Esophagus muscularis mucosa (tissue), 4 donors: ENCODE measurements around the gene FBL. TPM values are rescaled to one million over a fixed set of nuclear protein-coding genes. Genes with fewer than 3 reads are reported as not detected.

Source experiments
- DNase-seq: peaks from one replicate; pipeline ENCODE4 v3.0.0-alpha.2; 2017; ENCODE audit errors: extremely low spot score
- H3K27ac ChIP-seq, 4 donors: fragments of 200-600 bp; sonication (generic); replicated peaks in 1 of 4; 1 replicate in 3 of 4; 2 replicates in 1 of 4; pipeline ENCODE4 v1.5.1; 2016 to 2019; ENCODE audit warnings: mild to moderate bottlenecking in 1 of 4
- H3K27me3 ChIP-seq, 4 donors: fragments of 200-600 bp; sonication (generic); one replicate each; pipeline versions ENCODE4 v1.5.1 to v1.6.0; 2016 to 2019
- H3K36me3 ChIP-seq, 4 donors: fragments of 200-600 bp; sonication (generic); one replicate each; pipeline ENCODE4 v1.5.1; 2016 to 2019
- H3K4me1 ChIP-seq, 4 donors: fragments of 200-600 bp; sonication (generic); one replicate each; pipeline ENCODE4 v1.5.1; 2016 to 2019
- H3K4me3 ChIP-seq, 4 donors: fragments of 200-600 bp; sonication (generic); 1 replicate in 2 of 4; 2 replicates in 2 of 4; pipeline ENCODE4 v1.5.1; 2016 to 2019; ENCODE audit warnings: mild to moderate bottlenecking in 4 of 4, moderate library complexity in 1 of 4
- H3K9me3 ChIP-seq, 4 donors: fragments of 200-600 bp; sonication (generic); 1 replicate in 3 of 4; 2 replicates in 1 of 4; pipeline ENCODE4 v1.5.1; 2016 to 2019
- EP300 ChIP-seq: sonication (generic); formaldehyde crosslinking; IDR thresholded peaks from one replicate; pipeline ENCODE4 v1.6.1; 2017; ENCODE audit warnings: antibody characterized with exemption
- POLR2A ChIP-seq: fragments of 450-650 bp; IDR thresholded peaks from one replicate; pipeline ENCODE4 v1.6.1; 2017; ENCODE audit warnings: antibody characterized with exemption, moderate library complexity, mild to moderate bottlenecking, low read depth
- POLR2AphosphoS5 ChIP-seq, 2 donors: sonication (generic); formaldehyde crosslinking; IDR thresholded peaks; one replicate each; pipeline ENCODE4 v1.6.1; 2017; ENCODE audit warnings: antibody characterized with exemption in 2 of 2
- WGBS: methylation state at CpG from one replicate; pipeline ENCODE4 v1.1.5; 2018; 5-methylcytosine and 5-hydroxymethylcytosine counted together
- intact Hi-C: fragments of 100-400 bp; cut with DNase I; formaldehyde crosslinking; loops from one replicate; pipeline ENCODE4 v1.15.1; 2023
- total RNA-seq, 4 donors: library from RNA; depleted of rRNA; stranded (reverse); fragments of >200 nt; gene quantifications; one replicate each; pipeline versions ENCODE4 v1.1.0 to v1.2.1, GENCODE V29; 2016
- TF ChIP-seq, protein P1 (sequence below), 3 experiments: fragments of 200-600 bp in 2 of 3; fragments of 450-650 bp in 1 of 3; sonication (generic) in 2 of 3; IDR thresholded peaks; one replicate each; pipeline ENCODE4 v1.5.1; 2017 to 2019; ENCODE audit warnings: antibody characterized with exemption in 3 of 3, mild to moderate bottlenecking in 2 of 3, moderate library complexity in 1 of 3

The FBL gene
- total RNA-seq, 4 donors from 2014 or later = 90.6 to 142 (median 96.7) TPM

DNA sequence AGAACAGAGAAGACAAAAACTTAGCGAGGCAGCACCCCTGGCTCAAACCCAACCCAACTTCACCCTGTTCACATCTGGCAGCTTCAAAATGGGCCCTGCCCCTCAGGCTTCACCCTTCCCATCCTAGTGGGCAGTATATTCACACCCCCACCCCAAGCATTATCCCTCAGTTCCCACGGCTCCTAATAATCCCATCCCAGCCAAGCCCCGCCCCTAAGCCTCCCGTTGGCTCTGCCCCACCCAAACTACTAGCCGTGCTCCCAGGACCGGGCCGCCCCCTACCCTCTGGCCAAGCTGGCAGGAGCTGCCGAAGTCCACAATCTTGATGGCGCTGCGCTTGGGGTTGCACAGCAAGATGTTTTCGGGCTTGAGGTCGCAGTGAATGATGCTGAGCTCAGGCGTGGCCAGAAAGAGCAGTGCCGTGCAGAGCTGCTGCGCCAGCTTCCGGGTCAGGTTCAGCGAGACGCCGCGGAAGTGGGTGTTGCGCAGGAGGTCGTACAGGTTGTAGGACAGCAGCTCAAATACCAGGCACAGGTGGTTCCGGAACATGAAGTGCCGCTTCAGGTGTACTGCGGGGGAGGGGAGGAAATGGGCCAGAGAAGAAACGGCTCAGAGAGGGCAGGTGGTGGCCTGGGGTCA, 18.0 kb downstream of the FBL start:
- TF ChIP-seq POLR2AphosphoS5 (IDR thresholded peaks at IDR 0.05) = no peak
- TF ChIP-seq EP300 = no peak
- no peak for TF ChIP-seq POLR2A
- TF ChIP-seq, protein P1, sequence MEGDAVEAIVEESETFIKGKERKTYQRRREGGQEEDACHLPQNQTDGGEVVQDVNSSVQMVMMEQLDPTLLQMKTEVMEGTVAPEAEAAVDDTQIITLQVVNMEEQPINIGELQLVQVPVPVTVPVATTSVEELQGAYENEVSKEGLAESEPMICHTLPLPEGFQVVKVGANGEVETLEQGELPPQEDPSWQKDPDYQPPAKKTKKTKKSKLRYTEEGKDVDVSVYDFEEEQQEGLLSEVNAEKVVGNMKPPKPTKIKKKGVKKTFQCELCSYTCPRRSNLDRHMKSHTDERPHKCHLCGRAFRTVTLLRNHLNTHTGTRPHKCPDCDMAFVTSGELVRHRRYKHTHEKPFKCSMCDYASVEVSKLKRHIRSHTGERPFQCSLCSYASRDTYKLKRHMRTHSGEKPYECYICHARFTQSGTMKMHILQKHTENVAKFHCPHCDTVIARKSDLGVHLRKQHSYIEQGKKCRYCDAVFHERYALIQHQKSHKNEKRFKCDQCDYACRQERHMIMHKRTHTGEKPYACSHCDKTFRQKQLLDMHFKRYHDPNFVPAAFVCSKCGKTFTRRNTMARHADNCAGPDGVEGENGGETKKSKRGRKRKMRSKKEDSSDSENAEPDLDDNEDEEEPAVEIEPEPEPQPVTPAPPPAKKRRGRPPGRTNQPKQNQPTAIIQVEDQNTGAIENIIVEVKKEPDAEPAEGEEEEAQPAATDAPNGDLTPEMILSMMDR (IDR thresholded peaks at IDR 0.05) = no peak
- H3K9me3 ChIP-seq = no peaks in the 10 kb centered on the region
- 89% methylated on average over 24 of the region's 26 CpGs for WGBS
- DNase-seq = no peak
- H3K36me3 ChIP-seq = peaks cover 43 to 68% (median 68%) of the 10 kb centered on the region in 4 donors
- intact Hi-C loops = no loop called here
- no peaks in the 10 kb centered on the region for H3K27me3 ChIP-seq
- peaks cover 30 to 42% (median 32%) of the 10 kb centered on the region in 4 donors for H3K4me1 ChIP-seq
- no peak overlapping the region for H3K4me3 ChIP-seq
- no peak overlapping the region for H3K27ac ChIP-seq

GRCh38 chr19:39827216-39827615, 19.0 kb downstream of the FBL start:
- intact Hi-C loops = no loop called here
- WGBS = 88% methylated on average over 12 of the region's 13 CpGs
- TF ChIP-seq, protein P1 (IDR thresholded peaks at IDR 0.05) = no peak
- TF ChIP-seq EP300 = no peak
- TF ChIP-seq POLR2AphosphoS5 (IDR thresholded peaks at IDR 0.05) = no peak
- TF ChIP-seq POLR2A = no peak
- Histone ChIP-seq H3K27ac (no peak overlapping the region), H3K4me3 (no peak overlapping the region), H3K27me3 (no peaks in the 10 kb centered on the region), H3K36me3 (peaks cover 43 to 71% (median 68%) of the 10 kb centered on the region in 4 donors), H3K4me1 (peaks cover 20 to 40% (median 27%) of the 10 kb centered on the region in 4 donors), H3K9me3 (no peaks in the 10 kb centered on the region)
- DNase-seq = no peak

DNA sequence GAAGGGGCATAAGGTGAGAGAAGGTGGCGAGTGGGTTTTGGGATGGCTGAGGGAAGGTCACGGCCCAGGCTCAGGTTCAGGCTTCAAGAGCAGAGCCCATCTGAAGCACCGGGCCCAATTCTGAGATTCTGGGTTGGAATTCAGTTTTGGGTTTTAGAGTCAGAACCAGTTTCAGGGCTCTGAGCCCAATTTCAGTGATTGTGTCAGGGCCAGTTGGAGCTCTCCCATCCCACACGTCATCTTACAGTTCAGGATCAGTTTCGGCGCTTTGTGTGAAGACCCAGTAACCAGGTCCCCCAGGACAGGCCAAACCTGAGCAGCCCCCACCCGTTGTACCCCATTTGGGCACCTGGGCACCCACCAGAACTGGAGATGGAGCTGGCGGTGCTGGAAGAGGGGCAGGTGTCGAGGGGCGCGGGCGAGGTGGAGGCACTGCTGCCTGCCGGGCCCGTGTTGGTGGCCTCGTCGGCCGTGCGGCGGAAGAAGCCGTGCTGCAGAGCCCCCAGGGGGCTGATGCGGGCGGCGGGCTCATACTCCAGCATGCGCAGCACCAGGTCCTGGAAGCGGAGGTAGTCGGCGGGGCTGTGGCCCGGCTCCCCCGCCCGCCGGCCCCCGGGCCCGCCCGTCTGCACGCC, 19.8 kb downstream of the FBL start:
- DNase-seq = no peak
- TF ChIP-seq EP300 = no peak
- H3K9me3 ChIP-seq = no peaks in the 10 kb centered on the region
- H3K27ac ChIP-seq = no peak overlapping the region
- H3K4me1 ChIP-seq = peaks cover 14 to 32% (median 21%) of the 10 kb centered on the region in 4 donors
- no peaks in the 10 kb centered on the region for H3K27me3 ChIP-seq
- intact Hi-C loops = no loop called here
- no peak overlapping the region for H3K4me3 ChIP-seq
- peaks cover 43 to 69% (median 64%) of the 10 kb centered on the region in 4 donors for H3K36me3 ChIP-seq
- 90% methylated on average over 35 of the region's 35 CpGs for WGBS

- peaks cover 42 to 64% (median 56%) of the 10 kb centered on the region in 4 donors for H3K36me3 ChIP-seq
- no peak for DNase-seq
- WGBS = 91% methylated on average over 9 of the region's 17 CpGs
Measured at GRCh38 chr19:39825531-39826076, 20.6 kb downstream of the FBL start.

DNA sequence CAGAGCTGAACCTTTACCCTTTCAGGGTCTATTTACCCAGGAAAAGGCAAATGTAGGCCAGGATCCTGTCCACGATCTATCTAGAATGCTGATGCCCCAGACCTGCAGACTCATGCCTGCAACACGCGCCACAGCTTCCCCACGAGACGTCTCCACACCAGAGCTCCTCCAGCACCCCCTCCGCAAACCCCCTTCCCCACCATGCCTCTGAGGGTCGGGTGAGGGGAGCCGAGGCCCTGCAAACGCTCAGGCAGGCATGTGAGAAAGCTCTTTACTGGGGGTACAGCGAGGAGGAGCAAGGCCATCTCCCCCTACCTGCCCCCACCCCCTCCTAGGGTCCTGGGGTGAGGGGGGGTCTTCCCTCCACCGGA, 21.1 kb downstream of the FBL start:
- peak overlapping the region; percentile 65 to 81 (median 73) for H3K4me3 ChIP-seq
- H3K4me1 ChIP-seq = peaks cover 14 to 26% (median 20%) of the 10 kb centered on the region in 4 donors
- DNase-seq = no peak
- 68% methylated on average over 6 of the region's 11 CpGs for WGBS
- TF ChIP-seq EP300 = no peak
- TF ChIP-seq, protein P1 (IDR thresholded peaks at IDR 0.05) = no peak
- no peak for TF ChIP-seq POLR2AphosphoS5 (IDR thresholded peaks at IDR 0.05)
- TF ChIP-seq POLR2A = no peak
- intact Hi-C loops = no loop called here
- no peaks in the 10 kb centered on the region for H3K9me3 ChIP-seq
- H3K27me3 ChIP-seq = no peaks in the 10 kb centered on the region
- peaks cover 36 to 61% (median 51%) of the 10 kb centered on the region in 4 donors for H3K36me3 ChIP-seq
- peak overlapping the region; percentile 53 to 88 (median 78) for H3K27ac ChIP-seq

More at GRCh38 chr19:39825531-39826076, 20.6 kb downstream of the FBL start:
- TF ChIP-seq POLR2AphosphoS5 (IDR thresholded peaks at IDR 0.05) (no peak), EP300 (no peak), POLR2A (no peak)
- TF ChIP-seq, protein P1 (IDR thresholded peaks at IDR 0.05) = no peak
- Histone ChIP-seq H3K9me3 (no peaks in the 10 kb centered on the region), H3K27me3 (no peaks in the 10 kb centered on the region), H3K4me3 (no peak overlapping the region), H3K27ac (peak overlapping the region in 3 of 4 donors; percentile 53 to 88 (median 81)), H3K4me1 (peaks cover 14 to 26% (median 20%) of the 10 kb centered on the region in 4 donors)
- intact Hi-C loops = no loop called here
